ENCODE data around the gene ARL9.

GRCh38 chr4:56530269-56531148 is 24.9 kb downstream of the ARL9 start:
- TF ChIP-seq CTCF (IDR thresholded peaks at IDR 0.05; ENCODE audit: low read length) (no peak), EZH2 (IDR thresholded peaks at IDR 0.05; ENCODE audit: borderline replicate concordance, low read length) (no peak)

All from OCI-LY1 (cell line).